GM12874 (cell line): ENCODE data around the gene PTPRA.

Source experiments
- CTCF ChIP-seq: IDR thresholded peaks from 2 replicates; pipeline ENCODE4 v1.5.1; 2011; ENCODE audit warnings: low read depth, mild to moderate bottlenecking, control low read depth, low read length, moderate library complexity; ENCODE audit not compliant: insufficient read depth

Gene PTPRA

GRCh38 chr20:2859330-2860121 is 13.8 kb upstream of the PTPRA start:
- TF ChIP-seq CTCF = no peak

DNA sequence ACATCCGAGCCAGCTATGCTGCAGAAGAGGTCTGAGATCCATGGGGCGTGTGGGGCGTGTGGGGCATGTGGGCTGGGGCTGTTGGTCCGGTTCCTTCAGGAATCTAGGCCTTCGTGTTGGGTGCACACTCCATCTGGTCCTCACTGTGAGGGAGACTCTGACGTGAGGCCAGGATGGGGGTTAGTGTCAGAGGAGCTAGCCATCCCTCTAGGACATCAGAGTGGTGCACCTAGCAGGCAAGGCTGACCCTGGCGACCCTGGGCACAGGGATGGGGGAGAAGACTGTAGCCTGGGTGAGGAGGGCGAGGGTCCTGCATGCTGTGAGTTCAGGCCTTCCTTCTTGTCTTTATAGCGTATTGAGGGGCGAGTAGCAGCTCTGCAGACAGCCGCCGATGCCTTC is 8.7 kb upstream of the PTPRA start:
- TF ChIP-seq CTCF = no peak

DNA sequence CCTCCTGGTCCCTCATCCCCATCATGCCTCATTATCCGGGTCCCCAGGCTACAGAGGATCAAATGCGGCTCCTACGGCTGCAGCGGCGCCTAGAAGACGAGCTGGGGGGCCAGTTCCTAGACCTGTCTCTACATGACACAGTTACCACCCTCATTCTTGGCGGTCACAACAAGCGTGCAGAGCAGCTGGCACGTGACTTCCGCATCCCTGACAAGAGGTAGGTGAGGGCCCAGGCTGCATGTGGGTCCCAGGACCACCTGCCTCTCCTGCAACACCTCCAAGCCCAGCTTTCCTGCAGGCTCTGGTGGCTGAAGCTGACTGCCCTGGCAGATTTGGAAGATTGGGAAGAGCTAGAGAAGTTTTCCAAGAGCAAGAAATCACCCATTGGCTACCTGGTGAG is 8.2 kb upstream of the PTPRA start:
- no peak for TF ChIP-seq CTCF

GRCh38 chr20:2865630-2866029 is 7.7 kb upstream of the PTPRA start:
- TF ChIP-seq CTCF = peak; percentile 23; the same call in 1 of the 2 replicates

- TF ChIP-seq CTCF = no peak
Measured at GRCh38 chr20:2866236-2866635, 7.0 kb upstream of the PTPRA start.

- TF ChIP-seq CTCF = no peak
Measured at GRCh38 chr20:2867081-2867864, 6.0 kb upstream of the PTPRA start.

DNA sequence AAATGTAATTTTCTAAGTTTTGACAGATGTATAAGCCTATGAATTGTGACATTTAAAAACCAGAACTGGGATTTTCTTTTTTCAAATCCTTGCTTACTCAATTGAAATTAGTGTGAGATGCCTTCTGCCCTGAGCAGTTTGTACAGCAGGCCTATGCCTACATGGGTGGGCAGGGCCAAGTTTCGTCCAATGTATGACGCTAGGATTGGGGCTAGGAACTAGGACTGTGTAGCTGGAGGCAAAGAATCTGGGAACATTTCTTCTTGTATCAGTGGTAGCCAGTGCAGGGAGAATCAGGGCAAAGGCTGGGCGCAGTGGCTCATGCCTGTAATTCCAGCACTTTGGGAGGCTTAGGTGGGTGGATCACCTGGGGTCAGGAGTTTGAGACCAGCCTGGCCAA is 3.9 kb upstream of the PTPRA start:
- TF ChIP-seq CTCF = no peak
